ENCODE measurements around the gene FUT3.
"Not testable (repeated sequence)": the region's sequence is repeated elsewhere in the genome, so short reads cannot be mapped to it uniquely, and the experiment has no call there.

DNA sequence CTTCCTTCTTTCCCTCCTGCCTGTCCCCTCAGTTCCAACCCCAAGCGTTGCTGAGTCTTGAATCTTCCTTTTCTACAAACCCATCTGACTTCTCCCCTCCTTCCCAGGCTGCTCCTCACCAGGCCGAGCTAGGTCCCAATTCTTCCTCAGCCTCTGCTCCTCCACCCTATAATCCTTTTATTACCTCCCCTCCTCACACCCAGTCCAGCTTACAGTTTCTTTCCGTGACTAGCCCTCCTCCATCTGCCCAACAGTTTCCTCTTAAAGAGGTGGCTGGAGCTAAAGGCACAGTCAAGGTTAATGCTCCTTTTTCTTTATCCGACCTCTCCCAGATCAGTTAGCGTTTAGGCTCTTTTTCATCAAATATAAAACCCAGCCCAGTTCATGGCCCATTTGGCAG, 2.6 kb downstream of the FUT3 start:
- not testable (repeated sequence) for TF ChIP-seq CTCF (optimal IDR thresholded peaks at IDR 0.05 in 1 of 3, IDR thresholded peaks at IDR 0.05 in 1 of 3, conservative IDR thresholded peaks at IDR 0.05 in 1 of 3; ENCODE audit: extremely low read depth in 1 of 3, insufficient read depth in 2 of 3, low read length in 3 of 3); EZH2 (IDR thresholded peaks at IDR 0.05; ENCODE audit: low read length)

Measured in keratinocyte (primary cell).